ENCODE measurements around the gene HAUS3.

HAUS3 gene

DNA sequence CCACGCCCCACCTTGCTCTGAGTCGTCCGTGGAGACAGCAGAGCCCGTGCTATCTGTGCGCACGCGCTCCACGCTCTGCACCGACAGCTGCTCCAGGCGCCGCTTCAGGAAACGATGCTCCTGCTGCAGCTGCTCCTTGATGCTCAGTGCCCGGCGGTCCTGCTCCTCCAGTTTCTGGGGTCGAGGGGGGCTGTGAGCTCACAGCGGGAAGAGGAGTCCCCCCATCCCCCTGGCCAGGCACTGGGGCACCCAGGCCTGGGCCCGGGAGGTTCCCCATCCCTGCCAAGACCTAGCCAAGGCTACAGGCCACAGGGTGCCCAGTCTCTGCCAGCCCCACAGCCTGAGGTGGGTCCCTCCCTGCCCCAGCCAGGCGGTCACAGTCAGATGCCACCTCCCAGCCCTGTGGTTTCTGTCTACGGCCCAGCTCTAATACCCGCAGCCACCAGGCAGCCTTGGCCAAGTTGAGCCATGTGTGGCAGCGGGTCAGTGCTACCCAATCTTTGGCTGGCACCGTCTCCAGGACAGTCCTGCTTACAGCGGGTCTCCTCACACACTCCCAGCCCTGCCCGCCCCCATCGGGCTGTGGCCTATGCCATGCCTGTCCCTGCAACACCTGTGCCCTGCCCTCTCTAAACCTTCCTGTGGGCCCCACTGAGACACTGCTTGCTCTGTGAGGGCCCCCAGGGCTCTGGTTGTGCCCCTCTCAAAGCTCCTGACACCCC lies 9.3 kb upstream of the HAUS3 start:
- no peaks in the 10 kb centered on the region for H3K27me3 ChIP-seq (ENCODE audit: insufficient read depth, poor library complexity, severe bottlenecking)
- H3K27ac ChIP-seq (replicated peaks), result no peak overlapping the region
- no peak overlapping the region for H3K4me3 ChIP-seq (replicated peaks; ENCODE audit: insufficient read depth, low read length)
- TF ChIP-seq POLR2AphosphoS5 (IDR thresholded peaks at IDR 0.05; ENCODE audit: low read depth) (no peak), SPI1 (IDR thresholded peaks at IDR 0.05; ENCODE audit: borderline replicate concordance, low read depth) (no peak), REST (IDR thresholded peaks at IDR 0.05; ENCODE audit: insufficient replicate concordance, low read depth) (no peak), GABPA (IDR thresholded peaks at IDR 0.05; ENCODE audit: low read depth) (no peak)
- TF ChIP-seq, protein P1, sequence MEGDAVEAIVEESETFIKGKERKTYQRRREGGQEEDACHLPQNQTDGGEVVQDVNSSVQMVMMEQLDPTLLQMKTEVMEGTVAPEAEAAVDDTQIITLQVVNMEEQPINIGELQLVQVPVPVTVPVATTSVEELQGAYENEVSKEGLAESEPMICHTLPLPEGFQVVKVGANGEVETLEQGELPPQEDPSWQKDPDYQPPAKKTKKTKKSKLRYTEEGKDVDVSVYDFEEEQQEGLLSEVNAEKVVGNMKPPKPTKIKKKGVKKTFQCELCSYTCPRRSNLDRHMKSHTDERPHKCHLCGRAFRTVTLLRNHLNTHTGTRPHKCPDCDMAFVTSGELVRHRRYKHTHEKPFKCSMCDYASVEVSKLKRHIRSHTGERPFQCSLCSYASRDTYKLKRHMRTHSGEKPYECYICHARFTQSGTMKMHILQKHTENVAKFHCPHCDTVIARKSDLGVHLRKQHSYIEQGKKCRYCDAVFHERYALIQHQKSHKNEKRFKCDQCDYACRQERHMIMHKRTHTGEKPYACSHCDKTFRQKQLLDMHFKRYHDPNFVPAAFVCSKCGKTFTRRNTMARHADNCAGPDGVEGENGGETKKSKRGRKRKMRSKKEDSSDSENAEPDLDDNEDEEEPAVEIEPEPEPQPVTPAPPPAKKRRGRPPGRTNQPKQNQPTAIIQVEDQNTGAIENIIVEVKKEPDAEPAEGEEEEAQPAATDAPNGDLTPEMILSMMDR (IDR thresholded peaks at IDR 0.05; ENCODE audit: insufficient read depth, low read length), result no peak
- DNase-seq (ENCODE audit: low read depth in 1 of 2, low spot score in 1 of 2), result no peak

- H3K27me3 ChIP-seq (ENCODE audit: insufficient read depth, poor library complexity, severe bottlenecking), result no peaks in the 10 kb centered on the region
- H3K4me3 ChIP-seq (replicated peaks; ENCODE audit: insufficient read depth, low read length), result no peak overlapping the region
- no peak for TF ChIP-seq POLR2AphosphoS5 (IDR thresholded peaks at IDR 0.05; ENCODE audit: low read depth)
- TF ChIP-seq SPI1 (IDR thresholded peaks at IDR 0.05; ENCODE audit: borderline replicate concordance, low read depth), result no peak
- no peak for TF ChIP-seq REST (IDR thresholded peaks at IDR 0.05; ENCODE audit: insufficient replicate concordance, low read depth)
- TF ChIP-seq, protein P1 (IDR thresholded peaks at IDR 0.05; ENCODE audit: insufficient read depth, low read length), result no peak
- TF ChIP-seq GABPA (IDR thresholded peaks at IDR 0.05; ENCODE audit: low read depth), result no peak
- DNase-seq (ENCODE audit: low read depth in 1 of 2, low spot score in 1 of 2), result no peak
- H3K27ac ChIP-seq (replicated peaks), result no peak overlapping the region
Measured at GRCh38 chr4:2250357-2251072, 8.6 kb upstream of the HAUS3 start.

- no peaks in the 10 kb centered on the region for H3K27me3 ChIP-seq (ENCODE audit: insufficient read depth, poor library complexity, severe bottlenecking)
- no peak for DNase-seq (ENCODE audit: low read depth in 1 of 2, low spot score in 1 of 2)
- TF ChIP-seq SPI1 (IDR thresholded peaks at IDR 0.05; ENCODE audit: borderline replicate concordance, low read depth) (no peak), GABPA (IDR thresholded peaks at IDR 0.05; ENCODE audit: low read depth) (no peak), REST (IDR thresholded peaks at IDR 0.05; ENCODE audit: insufficient replicate concordance, low read depth) (no peak), POLR2AphosphoS5 (IDR thresholded peaks at IDR 0.05; ENCODE audit: low read depth) (no peak)
- TF ChIP-seq, protein P1 (IDR thresholded peaks at IDR 0.05; ENCODE audit: insufficient read depth, low read length), result no peak
- H3K4me3 ChIP-seq (replicated peaks; ENCODE audit: insufficient read depth, low read length), result no peak overlapping the region
- H3K27ac ChIP-seq (replicated peaks), result no peak overlapping the region
Measured at GRCh38 chr4:2249526-2250356, 7.8 kb upstream of the HAUS3 start.
